ENCODE data around the gene PLK1.
"Not testable (repeated sequence)": the region's sequence is repeated elsewhere in the genome, so short reads cannot be mapped to it uniquely, and the experiment has no call there.

The PLK1 gene

DNA sequence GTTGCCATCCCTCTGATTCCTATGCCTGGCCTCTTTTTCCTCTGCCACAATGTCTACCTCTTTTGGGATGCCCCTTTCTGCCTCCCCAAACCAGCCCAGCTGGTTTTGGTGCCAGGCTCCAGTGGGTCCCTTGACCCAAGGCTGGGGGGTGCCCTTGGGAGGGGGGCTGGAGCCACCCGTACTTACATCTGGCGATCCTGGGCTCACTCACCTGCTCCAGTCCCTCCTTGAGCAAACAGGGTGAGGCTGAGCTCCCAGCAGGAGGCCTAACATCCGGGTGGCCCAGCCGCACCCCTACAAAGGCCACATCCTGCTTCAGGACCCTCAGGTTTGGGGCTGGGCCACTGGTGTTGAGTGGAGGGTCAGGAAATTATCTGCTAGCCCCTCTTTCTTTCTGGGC, 33.1 kb downstream of the PLK1 start:
- no peak for DNase-seq

DNA sequence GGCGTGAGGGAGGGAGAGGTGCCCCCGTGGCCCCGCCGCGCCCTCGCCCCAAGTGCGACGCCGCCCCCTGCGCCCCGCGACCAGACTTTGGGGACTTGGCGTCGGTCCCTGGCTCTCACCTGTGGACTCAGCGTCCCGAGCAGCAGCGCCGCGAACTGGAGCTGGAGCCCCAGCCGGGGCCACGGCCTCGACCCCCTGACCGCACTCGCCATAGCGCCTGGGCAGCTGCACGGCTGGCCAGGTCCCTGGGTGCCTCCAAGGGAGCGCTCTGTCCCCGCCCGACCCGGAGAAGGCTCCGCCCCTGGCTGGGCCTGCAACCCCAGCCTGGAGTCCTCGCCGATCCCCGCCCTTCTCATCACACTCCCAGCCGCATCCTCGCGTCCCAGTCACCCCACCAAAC, 34.3 kb downstream of the PLK1 start, which contains the start of gene ERN2:
Gene ERN2 (minus strand): TSS at position 247 of the 400 bp plus-strand sequence. CDS start 35 bp downstream, at position 212.
- DNase-seq = no peak

DNA sequence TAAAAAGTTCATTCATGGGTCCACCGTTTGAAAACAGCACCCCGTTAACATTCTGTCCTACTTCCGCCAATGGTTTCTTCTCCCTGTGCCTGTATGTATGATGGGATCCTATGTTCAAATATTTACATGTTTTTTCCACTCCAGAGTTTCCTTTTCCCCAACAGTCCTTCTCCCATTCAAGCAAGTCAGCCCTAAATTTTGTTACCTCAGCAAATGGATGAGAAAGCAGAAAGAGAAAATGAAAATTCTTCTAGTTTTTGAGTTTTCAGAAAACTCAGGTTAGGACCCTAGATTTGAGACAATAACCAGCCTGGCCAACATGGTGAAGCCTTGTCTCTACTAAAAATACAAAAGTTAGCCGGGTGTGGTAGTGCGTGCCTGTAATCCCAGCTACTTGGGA, 37.8 kb downstream of the PLK1 start:
- no peak for DNase-seq

DNA sequence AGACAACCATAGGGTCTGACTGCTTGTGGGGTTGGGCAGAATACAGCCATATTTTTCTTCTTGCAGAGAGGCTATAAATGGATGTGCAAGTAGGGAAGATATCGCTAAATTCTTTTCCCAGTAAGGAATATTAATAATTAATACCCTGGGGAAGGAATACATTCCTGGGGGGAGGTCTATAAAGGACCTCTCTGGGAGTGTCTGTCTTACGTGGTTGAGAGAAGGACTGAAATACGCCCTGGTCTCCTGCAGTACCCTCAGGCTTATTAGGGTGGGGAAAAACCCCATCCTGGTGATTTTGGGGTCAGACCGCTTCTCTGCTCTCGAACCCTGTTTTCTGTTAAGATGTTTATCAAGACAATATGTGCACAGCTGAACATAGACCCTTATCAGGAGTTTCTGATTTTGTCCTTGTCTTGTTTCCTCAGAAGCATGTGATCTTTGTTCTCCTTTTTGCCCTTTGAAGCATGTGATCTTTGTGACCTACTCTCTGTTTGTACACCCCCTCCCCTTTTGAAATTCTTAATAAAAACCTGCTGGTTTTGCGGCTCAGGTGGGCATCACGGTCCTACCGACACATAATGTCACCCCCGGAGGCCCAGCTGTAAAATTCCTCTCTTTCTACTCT, 44.0 kb downstream of the PLK1 start:
- DNase-seq = not testable (repeated sequence)

DNA sequence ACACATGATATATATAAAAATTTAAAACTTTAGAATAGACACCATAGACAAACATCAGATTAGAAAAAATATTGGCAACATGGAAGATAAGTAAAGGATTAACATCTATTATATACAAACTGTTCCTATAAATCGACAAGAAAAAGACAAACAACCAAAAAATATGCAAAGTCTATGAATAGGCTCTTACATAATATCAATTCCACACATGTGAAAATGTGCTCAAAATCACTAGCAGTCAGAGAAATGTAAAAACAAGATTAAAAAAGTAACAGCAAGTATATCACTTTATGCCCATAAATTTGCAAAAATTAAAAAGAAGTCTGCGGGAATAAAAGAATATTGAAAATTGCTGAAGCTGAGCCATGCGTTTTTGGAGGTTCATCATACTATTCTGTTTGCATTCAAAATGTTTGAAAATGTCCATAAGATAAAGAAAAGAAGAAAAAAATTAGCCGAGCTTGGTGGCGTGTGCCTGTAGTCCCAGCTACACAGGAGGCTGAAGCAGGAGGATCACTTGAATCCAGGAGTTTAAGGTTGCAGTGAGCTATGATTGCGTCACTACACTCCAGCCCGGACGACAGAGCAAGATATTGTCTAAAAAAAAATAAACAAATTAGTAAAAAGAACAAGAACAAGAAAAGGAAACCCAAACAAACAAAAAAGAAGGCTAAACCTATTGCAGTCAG, 45.6 kb downstream of the PLK1 start:
- DNase-seq = no peak

DNA sequence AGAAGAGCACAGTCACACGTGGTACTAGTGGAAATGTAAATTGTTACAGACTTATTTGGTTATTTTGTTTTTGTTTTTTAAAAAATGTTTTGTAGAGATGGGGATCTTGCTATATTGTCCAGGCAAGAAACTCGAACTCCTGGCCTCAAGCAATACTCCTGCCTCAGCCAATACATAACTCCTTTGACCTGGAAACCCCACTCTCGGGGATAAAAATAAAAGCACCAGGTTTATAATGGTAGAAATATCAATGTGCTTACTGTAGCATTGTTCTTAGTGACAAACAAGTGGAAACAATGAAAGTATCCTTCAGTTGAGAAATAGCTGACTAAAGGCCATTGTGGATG, 46.1 kb downstream of the PLK1 start:
- no peak for DNase-seq

DNA sequence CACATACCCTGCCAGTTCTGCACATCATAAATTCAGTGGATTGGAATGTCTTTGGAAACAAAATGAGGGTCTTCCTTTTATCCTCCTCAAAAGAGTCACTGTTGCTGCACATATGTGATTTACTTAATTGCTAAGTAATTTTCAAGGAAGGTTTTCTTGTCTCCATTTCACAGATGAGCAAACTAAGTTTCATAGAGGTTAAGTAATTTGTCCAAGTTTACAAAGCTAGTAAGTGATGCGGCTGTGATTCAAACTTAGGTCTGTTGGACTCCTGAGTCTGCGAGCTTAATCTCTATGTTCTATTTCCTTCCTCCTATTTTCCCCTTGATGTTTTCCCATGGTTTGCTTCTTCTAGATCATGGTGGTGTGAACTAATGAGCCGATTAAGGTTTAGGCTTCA, 48.0 kb downstream of the PLK1 start:
- no peak for DNase-seq

DNA sequence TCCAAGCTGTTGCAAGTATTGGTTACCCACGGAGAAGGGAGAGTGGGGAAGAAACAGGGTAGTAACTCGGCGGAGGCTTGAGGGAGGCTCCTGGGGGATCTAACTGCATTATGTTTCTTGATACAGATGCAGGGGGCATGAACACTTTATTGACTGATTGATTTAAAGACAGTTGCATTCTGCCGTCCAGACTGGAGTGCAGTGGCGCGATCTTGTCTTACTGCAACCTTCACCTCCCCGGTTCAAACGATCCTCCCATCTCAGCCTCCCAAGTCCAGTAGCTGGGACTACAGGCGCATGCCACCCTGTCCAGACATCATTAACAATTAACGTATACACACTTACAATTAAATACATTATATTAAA, 49.4 kb downstream of the PLK1 start:
- no peak for DNase-seq

DNA sequence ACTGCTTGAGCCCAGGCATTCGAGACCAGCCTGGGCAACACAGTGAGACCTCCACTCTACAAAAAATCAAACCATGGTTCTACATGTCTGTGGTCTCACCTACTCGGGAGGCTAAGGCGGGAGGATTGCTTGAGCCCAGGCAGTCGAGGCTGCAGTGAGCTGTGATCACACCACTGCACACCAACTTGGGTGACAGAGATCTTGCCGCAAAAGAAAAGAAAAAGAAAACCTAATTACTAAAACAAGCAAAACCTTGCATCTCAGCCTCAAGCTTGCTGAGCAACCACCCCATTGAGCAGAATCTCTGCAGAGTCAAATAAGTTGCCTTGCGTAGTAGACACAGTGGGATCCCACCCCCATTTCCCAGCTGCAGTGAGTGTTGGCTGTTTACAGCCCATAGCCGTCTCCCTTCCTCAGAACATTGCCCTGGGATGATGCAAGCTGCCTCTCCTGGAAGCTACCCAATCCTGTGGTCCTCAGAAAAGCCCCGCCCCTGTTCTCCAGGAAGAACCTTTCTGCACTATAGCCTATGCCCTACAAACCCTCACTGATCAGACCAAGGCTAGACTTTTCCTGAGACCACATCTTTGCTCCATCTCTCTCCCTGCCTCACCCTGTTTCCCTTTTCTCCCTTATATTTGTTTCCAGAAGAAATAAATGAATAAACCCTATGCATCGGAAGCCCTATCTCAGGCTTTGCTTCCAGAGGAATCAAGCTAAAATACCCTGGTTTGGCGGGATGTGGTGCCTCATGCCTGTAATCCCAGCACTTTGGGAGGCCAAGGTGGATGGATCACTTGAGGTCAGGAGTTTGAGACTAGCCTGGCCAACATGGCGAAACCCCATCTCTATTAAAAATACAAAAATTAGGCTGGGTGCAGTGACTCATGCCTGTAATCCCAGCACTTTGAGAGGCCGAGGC, 51.1 kb downstream of the PLK1 start:
- DNase-seq = no peak

DNA sequence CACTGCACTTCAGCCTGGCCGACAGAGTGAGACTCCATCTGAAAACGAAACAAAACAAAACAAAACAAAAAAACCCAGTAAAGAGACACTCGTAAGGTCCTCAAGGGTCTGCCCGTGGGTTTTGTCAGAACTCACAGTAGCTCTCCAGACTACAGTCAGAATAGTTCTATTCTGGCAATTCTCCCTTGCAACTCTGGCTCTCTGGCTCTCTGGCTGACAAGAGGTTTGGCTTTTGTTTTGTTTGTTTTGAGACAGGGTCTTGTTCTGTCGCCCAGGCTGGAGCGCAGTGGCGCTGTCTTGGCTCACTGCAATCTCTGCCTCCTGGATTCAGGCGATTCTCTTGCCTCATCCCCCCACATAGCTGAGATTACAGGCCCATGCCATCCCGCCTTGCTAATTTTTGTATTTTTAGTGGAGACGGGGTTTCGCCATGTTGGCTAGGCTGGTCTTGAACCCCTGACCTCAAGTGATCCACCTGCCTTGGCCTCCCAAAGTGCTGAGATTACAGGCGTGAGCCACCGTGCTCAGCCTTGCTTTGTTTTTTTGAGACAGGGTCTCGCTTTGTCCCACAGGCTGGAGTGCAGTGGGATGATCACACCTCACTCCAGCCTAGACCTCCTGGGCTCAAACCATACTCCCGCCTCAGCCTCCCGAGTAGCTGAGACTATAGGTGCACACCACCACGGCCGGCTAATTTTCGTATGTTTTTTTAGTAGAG, 55.6 kb downstream of the PLK1 start:
- no peak for DNase-seq

DNA sequence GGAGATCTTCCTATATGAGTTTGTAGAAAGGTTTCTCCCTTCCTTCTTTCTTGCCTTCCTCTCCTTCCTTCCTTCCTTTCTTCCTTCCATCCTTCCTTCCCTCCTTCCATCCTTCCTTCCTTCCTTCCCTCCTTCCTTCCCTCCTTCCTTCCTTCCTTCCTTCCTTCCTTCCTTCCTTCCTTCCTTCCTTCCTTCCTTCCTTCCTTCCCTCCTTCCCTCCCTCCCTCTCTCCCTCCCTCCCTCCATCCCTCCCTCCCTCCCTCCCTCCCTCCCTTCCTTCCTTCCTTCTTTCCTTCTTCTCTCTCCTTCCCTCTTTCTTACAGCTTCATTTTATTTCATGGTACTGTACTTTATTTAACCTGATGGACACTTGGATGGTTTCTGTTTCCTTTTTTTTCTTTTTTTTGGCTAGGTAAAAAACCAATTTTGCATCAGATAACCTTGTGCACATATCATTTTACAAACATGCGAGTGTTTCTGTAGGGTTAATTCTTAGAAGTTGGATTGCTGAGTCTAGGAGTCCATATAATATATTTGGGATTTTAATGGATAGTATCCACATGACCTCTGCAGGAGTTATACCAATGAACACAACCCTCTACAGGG, 58.8 kb downstream of the PLK1 start:
- DNase-seq = not testable (repeated sequence)

DNA sequence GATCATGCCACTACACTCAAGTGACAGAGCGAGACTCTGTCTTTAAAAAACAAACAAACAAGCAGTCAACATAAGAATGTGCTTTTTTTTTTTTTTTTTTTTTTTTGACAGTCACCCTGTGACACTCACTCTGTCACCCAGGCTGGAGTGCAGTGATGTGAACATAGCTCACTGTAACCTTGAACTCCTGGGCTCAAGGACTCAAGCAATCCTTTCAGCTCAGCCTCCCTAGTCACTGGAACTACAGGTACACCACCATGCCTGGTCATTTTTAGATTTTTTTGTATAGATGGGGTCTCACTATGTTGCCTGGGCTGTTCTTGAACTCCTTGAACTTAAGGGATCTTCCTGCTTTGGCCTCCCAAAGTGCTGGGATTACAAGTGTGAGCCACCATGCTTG, 60.8 kb downstream of the PLK1 start:
- DNase-seq = no peak
